Hematopoietic multipotent progenitor cell treated with erythropoietin and hydrocortisone succinate and interleukin-3 and kit ligand, for 15 days (in vitro differentiated cells): ENCODE data around the gene DHRS7B.
"Not testable (repeated sequence)": the region's sequence is repeated elsewhere in the genome, so short reads cannot be mapped to it uniquely, and the experiment has no call there.

Source experiments
- DNase-seq: peaks from one replicate; pipeline ENCODE4 v3.0.0-alpha.2; 2015; ENCODE audit warnings: low spot score

DHRS7B gene

DNA sequence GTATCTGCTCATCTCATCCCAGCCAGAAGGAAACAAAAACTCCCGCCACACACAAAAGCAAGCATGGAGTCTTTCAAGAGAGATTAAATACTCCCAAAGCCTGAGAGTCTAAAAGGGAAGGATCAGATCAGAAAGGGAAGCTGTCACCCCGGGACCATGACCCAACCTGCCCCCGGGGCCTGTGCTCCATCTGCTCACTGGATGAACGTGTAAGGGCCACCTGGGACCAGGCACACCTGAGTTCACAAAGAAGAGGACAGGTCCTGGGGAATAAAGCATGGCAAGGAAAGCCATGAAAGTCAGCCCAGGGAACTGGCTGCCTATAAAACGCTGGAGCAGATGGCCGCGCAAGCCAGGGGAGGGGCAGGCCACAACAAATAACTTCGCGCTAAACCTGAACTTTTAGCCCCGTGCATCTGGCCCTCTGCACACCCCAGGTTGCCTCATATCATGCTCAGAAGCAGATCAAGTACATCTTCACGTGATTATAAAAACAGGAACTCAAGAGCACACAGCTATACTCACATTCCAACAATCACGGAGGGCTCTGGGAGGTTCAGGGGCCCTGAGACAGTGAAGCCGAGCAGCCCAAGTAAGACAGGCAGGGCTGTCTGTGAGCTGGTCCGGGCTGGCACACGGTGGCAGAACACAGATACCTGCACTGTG lies 83.8 kb downstream of the DHRS7B start:
- no peak for DNase-seq

DNA sequence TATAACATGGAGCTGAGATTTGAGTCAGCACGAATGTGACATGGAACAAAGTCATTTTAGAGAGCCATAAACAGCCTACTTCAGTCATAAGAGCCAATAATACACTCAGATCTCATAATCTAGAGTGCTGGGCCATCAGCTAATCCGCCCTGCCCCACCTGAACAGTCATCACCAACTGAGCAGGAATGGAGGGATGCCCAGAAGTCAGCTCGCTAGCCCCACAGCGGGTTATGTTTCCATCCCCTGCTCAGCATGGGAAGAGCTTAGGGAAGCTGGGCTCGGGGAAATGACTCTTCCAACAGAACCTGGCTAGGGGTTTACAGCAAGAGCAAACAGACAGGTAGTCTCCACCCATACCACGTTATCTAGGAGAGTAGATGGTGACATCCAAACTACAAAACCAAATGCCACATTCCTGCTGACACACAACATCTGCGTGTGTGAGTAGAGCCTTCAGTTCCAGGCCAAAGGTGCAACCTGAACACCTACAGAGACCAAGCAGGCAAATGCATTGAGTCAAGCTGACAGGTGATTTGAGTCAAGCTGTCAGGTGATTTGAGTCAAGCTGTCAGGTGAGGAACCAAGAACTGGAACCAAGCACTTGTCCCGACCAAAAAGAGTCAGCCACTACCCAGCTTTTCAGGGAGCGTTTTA lies 85.2 kb downstream of the DHRS7B start:
- no peak for DNase-seq

DNA sequence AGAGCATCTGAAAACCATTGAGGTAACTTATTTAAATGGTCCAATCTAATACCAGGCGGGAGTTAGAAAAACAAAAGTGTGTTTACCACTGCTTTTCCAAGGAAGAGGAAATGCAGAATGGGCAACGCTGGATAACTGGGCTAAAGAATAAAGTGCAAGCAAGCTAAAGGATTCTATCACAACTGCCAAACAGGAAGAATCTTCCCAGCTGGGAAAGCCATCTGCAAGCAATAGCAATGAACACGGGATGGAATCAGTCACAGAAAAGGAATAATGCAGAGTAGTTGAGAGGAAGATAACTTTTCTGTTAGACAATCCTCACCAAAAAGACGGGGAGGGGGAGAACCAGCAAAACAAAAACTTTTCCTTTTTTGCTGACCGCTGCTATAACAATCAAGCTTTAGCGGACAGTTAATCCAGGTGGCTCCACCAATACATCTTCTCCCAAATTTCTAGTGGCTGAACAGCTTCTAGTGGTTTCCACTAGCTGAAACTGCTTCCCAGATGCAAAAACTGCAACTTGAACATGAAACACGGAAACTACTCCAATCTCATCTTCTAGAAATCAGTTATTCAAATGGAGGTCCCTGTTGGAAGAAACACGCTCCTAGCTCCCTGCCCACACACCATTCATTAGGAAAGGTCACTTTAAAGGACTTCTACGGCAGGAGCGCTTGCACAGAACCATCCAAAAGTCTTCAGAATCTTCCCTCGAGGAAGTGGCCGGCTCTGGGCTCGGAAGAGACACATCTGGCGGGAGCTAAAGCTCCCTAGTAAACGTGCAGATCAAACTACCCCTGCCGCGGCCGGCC lies 86.3 kb downstream of the DHRS7B start:
- DNase-seq = peak; percentile 10

DNA sequence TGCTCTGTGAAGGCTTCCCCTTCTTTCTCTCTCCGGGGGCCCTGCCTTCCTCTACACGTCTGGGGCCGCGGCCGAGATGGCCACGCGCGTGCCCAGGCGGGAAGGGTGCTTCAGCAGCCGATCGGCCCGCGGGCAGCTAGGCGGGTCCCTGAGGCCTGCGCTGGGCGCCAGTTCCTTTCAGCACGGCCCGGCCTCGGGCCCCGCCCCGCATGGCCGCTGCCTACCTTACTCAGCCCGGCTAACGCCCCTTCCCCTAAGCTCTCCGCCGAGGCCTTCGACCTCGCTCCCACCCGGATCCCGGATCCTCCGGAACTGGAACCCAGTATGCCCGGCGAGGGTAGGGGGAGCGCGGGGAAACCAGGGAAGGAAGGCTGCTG lies 86.9 kb downstream of the DHRS7B start:
- peak; percentile 36 for DNase-seq

DNA sequence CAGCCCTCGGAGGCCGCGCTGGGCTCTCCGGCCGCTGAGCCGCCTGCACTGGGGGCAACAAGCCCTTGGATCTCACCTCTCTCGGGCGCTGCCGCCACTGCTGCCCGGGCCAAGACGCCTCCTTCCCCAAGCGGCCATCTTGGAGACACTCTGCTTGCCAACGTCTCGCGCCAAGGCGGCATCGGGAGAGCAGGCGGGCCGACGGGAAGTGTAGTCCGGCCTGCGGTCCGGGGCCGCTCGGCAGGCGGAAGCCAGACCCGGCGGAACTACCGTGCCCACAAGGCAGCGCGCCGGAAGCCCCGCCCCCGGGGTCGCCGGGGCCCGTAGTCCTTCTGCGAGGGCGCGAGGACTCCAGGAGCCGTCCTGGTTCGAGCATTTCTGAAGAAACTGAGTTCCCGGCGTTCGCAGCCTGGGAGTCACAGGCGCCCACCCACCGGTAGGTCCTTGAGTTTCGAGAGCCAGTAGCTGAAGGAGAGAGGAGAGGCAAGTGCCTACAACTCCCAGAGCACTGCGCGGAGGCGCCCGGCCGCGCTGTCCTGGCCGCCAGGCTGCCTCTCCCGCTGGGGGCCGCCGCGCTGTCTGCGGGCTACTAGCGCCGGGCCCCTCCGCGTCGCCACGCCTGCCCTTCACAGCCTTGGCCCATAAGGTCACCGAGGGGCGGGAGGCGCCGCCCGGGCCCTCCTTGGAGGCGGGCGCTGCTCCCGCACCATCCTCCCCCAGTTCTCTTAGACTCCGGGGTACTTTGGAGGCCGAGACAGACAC lies 87.4 kb downstream of the DHRS7B start, which contains the start of gene TMEM11:
TMEM11 (minus strand) TSS at position 147 of the 762 bp plus-strand sequence; CDS start at position 138, 9 bp downstream.
- peak; percentile 96 for DNase-seq

DNA sequence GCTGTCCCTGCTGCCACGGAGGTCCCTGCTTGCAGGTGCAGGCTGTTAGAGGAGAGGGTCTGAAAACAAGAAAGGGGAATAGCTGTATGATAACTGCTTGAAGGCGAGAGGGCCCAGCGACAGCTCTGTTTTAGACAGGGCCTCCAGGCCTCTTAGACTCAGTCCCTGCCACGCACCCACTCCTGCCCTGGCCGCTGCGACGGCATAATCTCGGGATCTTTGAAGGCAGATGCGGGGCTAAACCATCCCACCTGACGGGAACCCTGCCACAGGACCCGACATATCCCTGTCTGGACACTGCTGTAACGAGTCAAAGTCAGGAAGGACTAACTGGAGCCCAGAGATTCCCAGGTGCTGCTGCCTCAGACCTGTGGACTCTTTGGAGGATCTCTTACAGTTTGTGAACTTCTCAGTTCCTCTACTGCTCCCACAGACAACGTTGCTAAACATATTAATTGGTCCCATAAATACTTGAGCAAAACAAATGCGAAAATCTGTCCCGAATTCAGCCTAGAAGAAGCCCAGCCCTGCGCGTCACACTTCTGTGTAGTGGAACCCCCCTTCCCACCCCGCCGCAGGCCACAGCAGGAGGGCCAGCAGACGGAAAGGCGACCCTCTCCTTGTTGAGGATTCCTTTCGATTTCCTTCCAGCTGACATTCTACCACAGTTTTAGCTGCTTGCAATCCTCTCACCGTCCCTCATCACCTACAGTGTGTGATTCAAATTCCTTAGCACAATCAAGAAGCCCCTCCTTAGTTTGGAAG lies 88.2 kb downstream of the DHRS7B start:
- DNase-seq = no peak

DNA sequence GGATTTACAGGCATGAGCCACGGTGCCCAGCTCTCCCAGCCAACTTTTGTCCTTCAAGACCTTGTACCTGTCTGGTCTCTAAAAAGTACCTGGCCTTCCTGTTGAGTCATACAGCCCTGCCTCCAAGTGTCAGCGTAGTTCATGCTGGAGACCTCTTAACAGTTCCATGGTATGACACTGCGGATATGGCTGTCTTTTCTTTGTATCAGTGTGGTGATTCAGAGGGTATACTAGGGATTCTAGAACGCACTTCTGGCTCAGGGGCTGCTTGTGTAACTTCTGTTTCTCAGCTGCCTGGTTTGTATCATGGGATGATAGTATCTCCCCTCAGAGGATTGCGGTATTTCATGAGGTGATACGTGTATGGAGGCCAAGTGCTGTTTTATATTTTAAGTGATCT lies 89.2 kb downstream of the DHRS7B start:
- DNase-seq = peak; percentile 29

DNA sequence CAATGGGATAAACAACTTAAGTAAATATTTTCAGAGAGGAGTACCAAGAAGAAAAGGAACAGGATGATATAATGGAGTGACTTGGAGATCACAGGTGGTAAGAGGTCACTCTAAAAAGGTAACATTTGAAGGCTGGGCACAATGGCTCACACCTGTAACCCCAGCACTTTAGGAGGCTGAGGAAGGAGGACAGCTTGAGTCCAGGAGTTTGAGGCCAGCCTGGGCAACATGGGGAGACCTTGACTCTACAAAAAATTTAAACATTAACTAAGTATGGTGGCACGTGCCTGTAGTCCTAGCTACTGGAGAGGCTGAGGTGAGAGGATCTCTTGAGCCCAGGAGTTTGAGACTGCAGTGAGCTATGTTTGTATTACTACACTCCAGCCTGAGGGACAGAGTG lies 90.6 kb downstream of the DHRS7B start:
- no peak for DNase-seq

DNA sequence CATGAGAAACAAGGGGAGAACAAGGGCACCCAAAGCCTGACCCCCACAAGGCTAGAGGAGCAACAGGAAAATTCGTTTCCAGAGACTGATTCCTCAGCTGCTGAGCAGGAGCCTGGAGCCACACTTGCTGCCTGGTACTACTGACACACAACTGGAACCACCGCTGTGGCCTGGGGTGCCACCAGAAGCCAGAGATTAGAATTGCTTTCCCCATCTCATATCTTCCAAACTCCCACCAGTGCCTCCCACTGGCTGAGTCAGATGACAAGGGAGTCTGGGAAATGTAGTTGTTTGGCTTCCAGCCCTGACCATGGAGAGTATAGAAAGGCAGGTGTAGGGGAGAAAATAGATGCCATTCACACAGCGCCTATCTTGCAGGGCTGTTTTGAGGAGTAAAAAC lies 91.3 kb downstream of the DHRS7B start:
- DNase-seq = peak; percentile 42

DNA sequence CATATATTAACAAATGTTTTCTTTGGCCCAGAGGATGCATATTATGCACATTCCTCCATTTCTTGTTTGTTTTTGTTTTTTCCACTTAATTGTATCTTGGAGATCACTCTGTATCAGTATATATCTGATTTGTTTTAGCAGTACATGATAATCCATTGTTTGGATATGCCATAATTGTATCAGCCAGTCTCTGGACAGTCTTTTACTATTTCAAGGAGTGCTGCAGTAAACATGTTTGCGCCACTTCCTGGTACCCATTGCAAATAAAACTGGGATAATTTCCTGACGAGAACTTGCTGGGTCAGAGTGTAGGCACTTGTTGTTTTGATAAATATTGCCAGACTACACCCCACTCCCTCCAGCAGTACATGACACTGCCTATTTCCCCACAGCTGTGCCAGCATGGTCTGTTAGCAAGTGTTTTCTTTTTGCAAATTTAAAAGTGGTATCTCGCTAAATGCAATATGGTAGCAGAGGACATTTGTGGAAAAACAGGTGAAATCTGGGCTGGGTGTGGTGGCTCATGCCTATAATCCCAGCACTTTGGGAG lies 92.1 kb downstream of the DHRS7B start:
- no peak for DNase-seq

DNA sequence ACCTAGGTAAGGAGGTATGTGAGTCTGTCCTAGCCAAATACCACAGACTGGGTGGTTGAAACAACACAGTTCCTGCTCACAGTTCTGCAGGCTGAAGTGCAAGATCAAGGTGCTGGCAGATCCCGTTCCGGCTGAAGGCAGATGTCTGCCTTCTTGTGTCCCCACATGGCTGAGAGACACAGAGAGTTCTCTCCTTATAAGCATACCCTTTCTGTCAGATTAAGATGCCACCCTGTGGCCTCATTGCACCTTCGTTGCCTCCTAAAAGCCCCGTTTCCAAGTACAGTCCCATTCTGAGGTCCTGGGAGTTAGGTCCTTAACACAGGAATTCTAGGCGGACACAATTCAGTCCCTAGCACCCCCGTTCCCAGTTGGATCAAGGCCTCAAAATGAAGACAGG lies 96.3 kb downstream of the DHRS7B start:
- DNase-seq = no peak

DNA sequence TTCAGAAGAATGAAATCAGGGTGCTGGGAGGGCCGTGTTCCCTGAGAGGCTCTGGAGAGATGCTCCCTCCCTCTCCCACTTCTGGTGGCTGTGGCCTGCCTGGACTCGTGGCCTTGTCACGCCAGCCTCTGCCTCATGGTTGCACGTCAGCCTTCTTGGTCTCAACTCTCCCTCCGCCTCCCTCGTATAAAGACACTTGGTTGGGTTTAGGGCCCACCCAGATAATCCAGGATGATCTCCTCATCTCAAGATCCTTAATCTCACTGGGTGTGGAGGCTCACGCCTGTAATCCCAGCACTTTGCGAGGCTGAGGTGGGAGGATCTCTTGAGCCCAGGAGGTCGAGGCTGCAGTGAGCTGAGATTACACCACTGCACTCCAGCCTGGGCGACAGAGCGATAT lies 100.5 kb downstream of the DHRS7B start:
- DNase-seq = not testable (repeated sequence)

DNA sequence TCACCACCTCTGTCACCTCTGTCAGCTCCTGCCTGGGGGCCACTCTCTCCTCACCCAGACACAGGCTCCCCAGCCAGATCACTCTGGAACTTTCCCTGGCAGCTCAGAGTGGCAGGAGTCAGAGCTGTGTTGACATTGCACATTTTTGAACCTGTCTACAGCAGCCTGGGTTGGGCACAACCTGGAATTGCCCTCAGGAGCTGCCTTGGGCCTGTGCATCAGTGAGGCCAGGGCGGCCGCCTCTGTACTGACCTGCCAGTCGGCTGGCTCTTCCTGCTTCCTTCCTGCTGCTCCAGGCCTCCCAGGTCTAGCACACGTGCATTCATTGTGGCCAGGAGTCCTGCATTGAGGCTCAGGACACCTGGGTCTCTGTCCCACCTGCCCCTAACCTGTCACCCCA lies 101.3 kb downstream of the DHRS7B start:
- DNase-seq = no peak

DNA sequence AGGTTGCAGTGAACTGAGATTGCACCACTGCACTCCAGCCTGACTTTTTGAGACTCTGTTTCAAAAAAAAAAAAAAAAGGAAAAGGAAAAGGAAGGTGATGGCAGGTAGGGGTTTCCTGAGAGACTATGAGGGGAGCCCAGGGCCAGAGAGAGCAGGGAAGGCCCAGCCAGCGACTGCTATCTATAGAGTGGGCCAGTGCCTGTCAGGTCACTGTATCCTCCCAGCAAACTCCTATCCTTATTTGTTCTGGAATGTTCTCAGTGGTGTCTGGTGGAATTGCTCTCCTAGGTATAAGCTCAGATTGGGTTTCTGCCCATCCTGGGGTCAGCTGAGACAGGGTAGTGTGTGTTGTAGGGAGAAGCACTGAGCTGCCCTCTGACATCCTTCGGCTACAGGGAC lies 102.1 kb downstream of the DHRS7B start:
- DNase-seq = no peak

DNA sequence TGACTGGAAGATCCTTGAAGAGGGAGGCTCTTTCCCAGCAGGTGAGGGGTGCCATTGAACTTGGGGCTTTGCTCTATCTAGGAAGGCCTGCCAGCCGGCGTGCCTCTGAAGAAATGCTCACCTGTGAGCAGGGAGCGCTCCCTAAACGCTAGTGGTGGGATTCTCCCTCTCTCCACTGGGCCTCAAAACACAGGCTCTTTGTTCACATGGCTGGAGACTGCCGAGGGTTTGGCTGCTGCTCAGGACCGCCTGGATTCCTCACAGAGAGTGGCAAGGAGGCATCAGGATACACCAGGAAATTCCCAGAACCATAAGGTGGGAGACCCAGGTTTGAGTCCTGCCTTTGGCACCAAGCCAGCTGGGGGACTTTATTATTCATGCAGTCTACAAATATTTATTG lies 104.8 kb downstream of the DHRS7B start:
- no peak for DNase-seq

DNA sequence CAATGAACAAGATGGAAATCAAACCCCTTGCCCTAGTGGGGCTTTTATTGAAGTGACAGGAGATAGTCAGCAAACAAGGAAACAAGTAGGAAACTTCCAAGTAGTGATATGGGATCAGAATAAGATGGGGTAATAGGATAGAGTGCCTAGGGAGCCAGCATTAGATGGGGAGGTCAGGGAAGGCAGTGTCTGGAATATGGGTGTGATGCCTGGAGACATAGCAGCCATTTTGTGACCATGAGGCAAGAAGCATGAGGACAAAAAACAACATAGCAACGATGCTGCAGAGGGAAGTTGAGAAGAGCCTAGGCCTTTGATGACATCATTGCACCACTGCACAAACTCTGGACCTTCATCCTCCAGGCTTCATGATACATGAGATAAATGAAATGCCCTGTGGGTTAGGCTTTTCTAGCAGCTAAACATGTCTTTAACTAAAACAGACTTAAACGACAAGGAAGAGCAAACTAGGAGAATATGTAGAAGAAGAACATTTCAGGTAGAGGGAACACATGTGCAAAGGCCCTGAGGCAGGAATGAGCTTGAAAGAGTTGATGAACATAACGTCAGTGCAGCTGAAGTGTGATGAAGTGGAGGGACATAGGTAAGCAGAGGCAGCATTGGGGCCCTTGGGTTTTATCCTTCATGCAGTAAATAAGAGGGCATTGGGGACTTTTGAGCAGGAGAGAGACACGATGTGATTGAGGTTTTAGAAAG lies 105.4 kb downstream of the DHRS7B start:
- DNase-seq = no peak

DNA sequence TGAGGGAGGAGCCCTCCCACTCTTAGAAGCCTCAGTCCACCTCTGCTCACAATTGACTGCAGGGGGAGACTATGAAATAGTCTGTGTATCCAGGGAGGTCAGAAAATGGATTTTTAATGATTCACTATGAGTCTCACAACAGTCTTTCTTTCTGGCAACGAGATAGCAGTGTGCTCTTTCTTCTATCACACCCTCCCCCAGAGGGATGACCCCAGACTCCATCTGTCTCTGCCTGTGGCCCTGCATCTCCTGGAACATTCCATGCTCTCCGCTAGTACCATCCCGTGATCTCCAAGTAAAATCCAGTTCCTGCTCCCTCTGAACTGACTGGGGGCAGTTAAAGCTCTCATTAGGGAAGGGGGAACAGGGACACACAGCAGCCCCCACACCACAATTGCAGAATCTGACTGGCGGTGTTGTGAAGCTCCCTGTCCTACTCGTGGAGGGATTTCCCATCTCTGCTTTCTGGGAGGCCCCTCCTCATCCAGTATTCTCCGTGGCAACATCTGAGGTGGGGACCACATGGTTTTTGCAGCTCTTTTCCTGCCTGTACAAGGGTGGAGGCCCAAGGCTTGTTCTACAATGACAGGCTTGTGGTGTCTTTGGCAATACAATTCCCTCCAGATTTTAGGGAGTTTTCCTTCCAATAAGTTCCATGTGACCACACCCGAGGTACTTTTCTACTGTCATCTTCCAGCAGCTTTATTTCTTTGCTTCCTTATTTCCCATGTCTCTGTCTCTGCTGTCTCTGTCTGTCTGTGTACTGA lies 107.0 kb downstream of the DHRS7B start:
- no peak for DNase-seq

DNA sequence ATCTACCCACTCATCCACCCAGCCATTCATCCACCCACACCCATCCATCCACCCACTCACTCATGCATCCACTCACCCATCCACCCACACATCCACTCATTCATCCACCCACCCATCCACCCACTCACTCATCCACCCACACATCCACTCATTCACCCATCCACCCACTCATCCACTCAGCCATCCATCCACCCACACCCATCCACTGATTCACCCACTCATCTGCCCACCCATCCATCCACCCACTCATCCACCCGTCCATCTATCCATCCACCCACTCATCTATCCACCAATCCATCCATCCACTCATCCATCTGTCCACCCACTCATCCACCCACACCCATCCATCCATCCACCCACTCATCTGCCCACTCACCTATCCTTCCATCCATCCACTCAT lies 109.2 kb downstream of the DHRS7B start:
- DNase-seq = no peak

DNA sequence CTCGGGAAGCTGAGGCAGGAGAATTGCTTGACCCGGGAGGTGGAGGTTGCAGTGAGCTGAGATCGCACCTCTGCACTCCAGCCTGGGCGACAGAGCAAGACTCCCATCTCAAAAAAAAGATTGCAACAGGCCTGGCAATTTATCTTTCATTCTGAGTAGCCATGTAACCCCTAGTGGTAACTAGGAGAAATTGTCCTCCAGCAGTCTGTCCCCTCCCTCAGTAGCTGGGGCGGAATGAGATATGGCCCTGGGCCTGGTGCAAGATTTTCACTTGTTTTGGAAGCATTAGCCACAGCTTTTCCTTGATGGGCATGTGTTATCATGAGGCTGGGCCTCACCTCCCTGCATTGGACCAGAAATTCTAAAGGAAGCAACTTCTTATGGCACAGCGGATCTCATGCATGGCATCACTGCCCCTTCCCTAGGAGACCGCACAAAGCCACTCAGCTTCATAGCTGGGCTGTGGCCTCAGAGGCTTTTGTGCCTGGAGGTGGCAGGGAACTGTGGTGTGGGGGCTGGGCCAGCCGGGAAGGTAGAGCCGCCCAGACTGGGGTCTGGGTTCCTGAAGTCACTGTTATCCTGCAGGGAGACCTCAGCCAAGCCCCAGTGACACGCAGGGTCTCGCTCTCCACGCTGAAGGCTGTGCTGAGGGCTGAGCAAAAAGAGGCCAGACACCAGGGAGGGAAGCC lies 113.1 kb downstream of the DHRS7B start:
- peak; percentile 67 for DNase-seq
